IMR-90 (cell line): ENCODE measurements around the gene ALG1. TPM values are rescaled to one million over a fixed set of nuclear protein-coding genes. Genes with fewer than 3 reads are reported as not detected.

Experiments
- ATAC-seq: fragments of 200-7000 bp; cut with Tn5 transposase; 2 replicates; pipeline ENCODE4 v1.9.1; 2020; ENCODE audit warnings: low read depth, mild to moderate bottlenecking, moderate library complexity
- BruUV-seq: library from RNA; stranded (reverse); fragments of 400-500 nt; replicated peaks from 2 replicates; lab custom pipeline; 2021; lab: Mats Ljungman, UMichigan
- CTCF ChIA-PET: fragments of 300-600 bp; formaldehyde crosslinking; extraction: SDS; loops from one replicate; lab custom pipeline; 2021; ENCODE audit warnings: antibody characterized with exemption; lab: Yijun Ruan, JAX
- POLR2A ChIA-PET: fragments of 300-600 bp; sonication (Branson Sonifier 250); formaldehyde crosslinking; loops from one replicate; lab custom pipeline; 2022; ENCODE audit warnings: antibody characterized with exemption; ENCODE audit not compliant: unreplicated experiment; lab: Charles Lee
- DNase-seq: peaks from one replicate; pipeline ENCODE4 v3.0.0; 2013
- H2AFZ ChIP-seq: replicated peaks from 2 replicates; pipeline ENCODE3; 2013; ENCODE audit warnings: low read length, mild to moderate bottlenecking; ENCODE audit not compliant: poor library complexity
- H2AK5ac ChIP-seq: 2 replicates; pipeline ENCODE4 v1.6.1; 2013; ENCODE audit warnings: low read depth, low read length, inconsistent platforms
- H2AK9ac ChIP-seq: replicated peaks from 2 replicates; pipeline ENCODE3; 2013; ENCODE audit warnings: mild to moderate bottlenecking, low read depth, low read length, moderate library complexity; ENCODE audit not compliant: poor library complexity
- H2BK120ac ChIP-seq: 2 replicates; pipeline ENCODE4 v1.6.1; 2013; ENCODE audit warnings: low read depth, low read length, inconsistent platforms
- H2BK15ac ChIP-seq: 3 replicates; pipeline ENCODE4 v1.6.1; 2013; ENCODE audit warnings: low read depth, low read length, inconsistent platforms
- H2BK20ac ChIP-seq: 2 replicates; pipeline ENCODE4 v1.6.1; 2013; ENCODE audit warnings: low read depth, mild to moderate bottlenecking, inconsistent platforms, low read length, moderate library complexity
- H2BK5ac ChIP-seq: 2 replicates; pipeline ENCODE4 v1.6.1; 2013; ENCODE audit warnings: mild to moderate bottlenecking, low read depth, low read length, inconsistent platforms; ENCODE audit not compliant: poor library complexity, severe bottlenecking
- H3K14ac ChIP-seq: replicated peaks from 2 replicates; pipeline ENCODE4 v1.6.1; 2013; ENCODE audit warnings: low read depth, low read length, inconsistent platforms
- H3K18ac ChIP-seq: 2 replicates; pipeline ENCODE4 v1.6.1; 2013; ENCODE audit warnings: low read depth, low read length, control low read depth
- H3K23ac ChIP-seq: 2 replicates; pipeline ENCODE4 v1.6.1; 2013; ENCODE audit warnings: low read depth, low read length, inconsistent platforms
- H3K27ac ChIP-seq: 2 replicates; pipeline ENCODE4 v1.5.1; 2013; ENCODE audit warnings: mild to moderate bottlenecking, control low read depth, low read length; ENCODE audit not compliant: insufficient read depth
- H3K27me3 ChIP-seq: 2 replicates; pipeline ENCODE4 v1.6.1; 2013; ENCODE audit warnings: low read length; ENCODE audit not compliant: control insufficient read depth, insufficient read depth
- H3K36me3 ChIP-seq: 2 replicates; pipeline ENCODE4 v1.6.1; 2013; ENCODE audit warnings: low read length, mixed read lengths; ENCODE audit not compliant: control insufficient read depth, insufficient read depth
- H3K4ac ChIP-seq: 2 replicates; pipeline ENCODE4 v1.6.1; 2013; ENCODE audit warnings: low read depth, low read length, inconsistent platforms
- H3K4me1 ChIP-seq: 2 replicates; pipeline ENCODE4 v1.6.1; 2013; ENCODE audit warnings: low read length, mixed read lengths; ENCODE audit not compliant: control insufficient read depth, insufficient read depth
- H3K4me2 ChIP-seq: 2 replicates; pipeline ENCODE4 v1.6.1; 2013; ENCODE audit warnings: low read depth, mild to moderate bottlenecking, control low read depth, low read length, moderate library complexity
- H3K4me3 ChIP-seq: 2 replicates; pipeline ENCODE4 v1.5.1; 2013; ENCODE audit warnings: low read depth, mild to moderate bottlenecking, control low read depth, low read length, moderate library complexity; ENCODE audit not compliant: insufficient read depth
- H3K56ac ChIP-seq: 2 replicates; pipeline ENCODE4 v1.6.1; 2013; ENCODE audit warnings: low read length, inconsistent platforms; ENCODE audit not compliant: insufficient read depth; ENCODE audit errors: extremely low read depth
- H3K79me1 ChIP-seq, 2 experiments: 2 replicates each; pipeline ENCODE4 v1.6.1; 2013; ENCODE audit warnings: low read length in 2 of 2, inconsistent platforms in 1 of 2, low read depth in 1 of 2
- H3K9ac ChIP-seq: 2 replicates; pipeline ENCODE4 v1.6.1; 2013; ENCODE audit warnings: low read depth, low read length, control low read depth
- H3K9me1 ChIP-seq: 2 replicates; pipeline ENCODE4 v1.6.1; 2013; ENCODE audit warnings: low read length, inconsistent platforms; ENCODE audit not compliant: insufficient read depth
- H3K9me3 ChIP-seq: 2 replicates; pipeline ENCODE4 v1.6.1; 2013; ENCODE audit warnings: low read length; ENCODE audit not compliant: control insufficient read depth, insufficient read depth
- H4K20me1 ChIP-seq: 2 replicates; pipeline ENCODE4 v1.6.1; 2013; ENCODE audit warnings: low read length, inconsistent platforms; ENCODE audit not compliant: insufficient read depth
- H4K5ac ChIP-seq: 2 replicates; pipeline ENCODE4 v1.6.1; 2013; ENCODE audit warnings: mild to moderate bottlenecking, low read depth, low read length, control low read depth
- H4K8ac ChIP-seq, 2 experiments: 2 replicates each; pipeline ENCODE4 v1.6.1; 2013; ENCODE audit warnings: low read depth in 2 of 2, low read length in 2 of 2, control low read depth in 1 of 2, inconsistent platforms in 1 of 2
- H4K91ac ChIP-seq: 2 replicates; pipeline ENCODE4 v1.6.1; 2013; ENCODE audit warnings: low read depth, low read length, inconsistent platforms; ENCODE audit not compliant: insufficient read depth
- BHLHE40 ChIP-seq: fragments of 150-350 bp; IDR thresholded peaks from 2 replicates; pipeline ENCODE4 v1.6.1; 2016; ENCODE audit warnings: mild to moderate bottlenecking, low read depth, low read length
- CEBPB ChIP-seq: IDR thresholded peaks from 2 replicates; pipeline ENCODE4 v1.6.1; 2012; ENCODE audit warnings: low read depth, low read length, improper control_type of control experiment
- CHD1 ChIP-seq: IDR thresholded peaks from 2 replicates; pipeline ENCODE4 v1.6.1; 2012; ENCODE audit warnings: low read depth, low read length, improper control_type of control experiment
- CTCF ChIP-seq: conservative IDR thresholded peaks from 2 replicates; pipeline ENCODE4 v1.5.1; 2012; ENCODE audit warnings: mild to moderate bottlenecking, low read depth, low read length, improper control_type of control experiment
- ELK1 ChIP-seq: fragments of 150-350 bp; IDR thresholded peaks from 2 replicates; pipeline ENCODE4 v1.6.1; 2016; ENCODE audit warnings: low read depth, mild to moderate bottlenecking, low read length, moderate library complexity, borderline replicate concordance
- FOS ChIP-seq: fragments of 150-350 bp; IDR thresholded peaks from 2 replicates; pipeline ENCODE4 v1.6.1; 2016; ENCODE audit warnings: low read depth, low read length
- MAFK ChIP-seq: IDR thresholded peaks from 2 replicates; pipeline ENCODE4 v1.6.1; 2012; ENCODE audit warnings: low read depth, low read length, improper control_type of control experiment
- MAZ ChIP-seq: IDR thresholded peaks from 2 replicates; pipeline ENCODE4 v1.6.1; 2012; ENCODE audit warnings: low read depth, mild to moderate bottlenecking, low read length, improper control_type of control experiment, moderate library complexity, borderline replicate concordance
- MXI1 ChIP-seq: IDR thresholded peaks from 2 replicates; pipeline ENCODE4 v1.6.1; 2012; ENCODE audit warnings: low read depth, mild to moderate bottlenecking, low read length, moderate library complexity, borderline replicate concordance
- NFE2L2 ChIP-seq: fragments of 150-350 bp; IDR thresholded peaks from 2 replicates; pipeline ENCODE4 v1.6.1; 2016; ENCODE audit warnings: low read depth, mild to moderate bottlenecking, low read length
- POLR2A ChIP-seq: IDR thresholded peaks from 2 replicates; pipeline ENCODE4 v1.6.1; 2012; ENCODE audit warnings: mild to moderate bottlenecking, low read depth, low read length
- RAD21 ChIP-seq: IDR thresholded peaks from 2 replicates; pipeline ENCODE4 v1.6.1; 2012; ENCODE audit warnings: low read length, improper control_type of control experiment
- RCOR1 ChIP-seq: IDR thresholded peaks from 2 replicates; pipeline ENCODE4 v1.6.1; 2012; ENCODE audit warnings: mild to moderate bottlenecking, low read length, improper control_type of control experiment; ENCODE audit not compliant: insufficient replicate concordance
- RFX5 ChIP-seq: IDR thresholded peaks from 2 replicates; pipeline ENCODE4 v1.8.0; 2012; ENCODE audit warnings: low read depth, mild to moderate bottlenecking, low read length, moderate library complexity
- SMC3 ChIP-seq: fragments of 150-350 bp; IDR thresholded peaks from 2 replicates; pipeline ENCODE4 v1.6.1; 2016; ENCODE audit warnings: low read depth, mild to moderate bottlenecking, antibody characterized with exemption, low read length, moderate library complexity
- USF2 ChIP-seq: fragments of 150-350 bp; IDR thresholded peaks from 2 replicates; pipeline ENCODE4 v1.6.1; 2017; ENCODE audit warnings: mild to moderate bottlenecking, antibody characterized with exemption, low read length, low read depth
- WGBS, 2 experiments: methylation state at CpG; one replicate each; pipeline versions ENCODE4 v1.1.5 to v1.1.7; 2013; ENCODE audit warnings: missing lambda C conversion rate in 2 of 2; ENCODE audit not compliant: insufficient read length in 1 of 2; ENCODE audit errors: extremely low coverage in 2 of 2; 5-methylcytosine and 5-hydroxymethylcytosine counted together
- dilution Hi-C: fragments of 300-500 bp; cut with HindIII; formaldehyde crosslinking; loops from one replicate; pipeline ENCODE4 v1.14.3; 2018; ENCODE audit warnings: low sequenced_read_pairs; ENCODE audit not compliant: unreplicated experiment
- in situ Hi-C: fragments of 300-500 bp; cut with MboI; formaldehyde crosslinking; loops from 3 replicates; pipeline ENCODE4 v1.14.3; 2019; ENCODE audit warnings: low sequenced_read_pairs, inconsistent platforms, mixed read lengths
- intact Hi-C: fragments of 100-400 bp; cut with micrococcal nuclease; formaldehyde crosslinking; loops from 2 replicates; pipeline ENCODE4 v1.10.0; 2022
- polyA plus RNA-seq, 3 experiments: library from polyadenylated mRNA; depleted of rRNA; stranded (reverse); fragments of >200 nt; gene quantifications; 2 replicates each; pipeline ENCODE4 v1.2.3, GENCODE V29; 2012; ENCODE audit warnings: low replicate concordance in 1 of 3
- total RNA-seq: library from RNA; depleted of rRNA; stranded (reverse); fragments of >200 nt; gene quantifications from 2 replicates; pipeline ENCODE4 v1.2.3, GENCODE V29; 2012

The ALG1 gene
- total and polyA plus RNA-seq, 2 of the 4 experiments (the other 2 are of a cell fraction): 30.9 to 41.0 TPM

- no peak overlapping the region for H2AK9ac ChIP-seq
- H3K9ac ChIP-seq: no peak overlapping the region
- in situ Hi-C loops: no loop called here
- CTCF ChIA-PET: no interaction called here
- H3K18ac ChIP-seq: no peak overlapping the region
- no peaks in the 10 kb centered on the region; the same call in 1 of the 2 replicates for H3K4me1 ChIP-seq
- H3K9me3 ChIP-seq: no peaks in the 10 kb centered on the region
- H3K9me1 ChIP-seq: peaks cover 5% of the 10 kb centered on the region; the same call in 1 of the 2 replicates
- no TSS peak for BruUV-seq
- no peak overlapping the region for H2BK120ac ChIP-seq
- H3K23ac ChIP-seq: no peak overlapping the region
- H4K8ac ChIP-seq: no peak overlapping the region
- no peaks in the 10 kb centered on the region for H3K79me1 ChIP-seq
- peaks cover 7% of the 10 kb centered on the region; the same call in 1 of the 2 replicates for H3K27me3 ChIP-seq
- H2BK20ac ChIP-seq: no peak overlapping the region
- H3K14ac ChIP-seq: no peak overlapping the region
- no peak overlapping the region for H2AFZ ChIP-seq
- ATAC-seq: no peak
- H2AK5ac ChIP-seq: no peak overlapping the region
- no peak overlapping the region for H4K5ac ChIP-seq
- no peak overlapping the region for H3K4me2 ChIP-seq
- H3K4me3 ChIP-seq: no peak overlapping the region
- no peak overlapping the region for H3K4ac ChIP-seq
- DNase-seq: no peak
- H4K20me1 ChIP-seq: no peaks in the 10 kb centered on the region; the same call in 1 of the 2 replicates
- H4K91ac ChIP-seq: no peak overlapping the region
- intact Hi-C loops: no loop called here
- no peak overlapping the region for H2BK5ac ChIP-seq
- no CpG with 5 or more reads among the region's 8 CpGs for WGBS, 2 experiments
- no peak overlapping the region for H3K56ac ChIP-seq
- dilution Hi-C loops: no loop called here
- POLR2A ChIA-PET: no interaction called here
- H2BK15ac ChIP-seq: no peak overlapping the region
- H3K27ac ChIP-seq: no peak overlapping the region
- TF ChIP-seq POLR2A (no peak), CTCF (no peak), BHLHE40 (no peak), MAZ (no peak), RAD21 (no peak), ELK1 (no peak), SMC3 (no peak), RFX5 (no peak), CHD1 (no peak), FOS (no peak), USF2 (no peak), CEBPB (no peak), NFE2L2 (no peak), RCOR1 (no peak), MXI1 (no peak), MAFK (no peak)
- H3K36me3 ChIP-seq: no peaks in the 10 kb centered on the region
Observed at GRCh38 chr16:5044011-5044540, 27.6 kb upstream of the ALG1 start.
